Chondrocyte (in vitro differentiated cells): ENCODE measurements around the gene SPDL1. TPM values are rescaled to one million over a fixed set of nuclear protein-coding genes. Genes with fewer than 3 reads are reported as not detected.
A peak's percentile ranks its signal among the peaks of the same experiment; 100 is the strongest.
"Not testable (repeated sequence)": the region's sequence is repeated elsewhere in the genome, so short reads cannot be mapped to it uniquely, and the experiment has no call there.

Source experiments
- DNase-seq: peaks from one replicate; pipeline ENCODE4 v3.0.0; 2021; ENCODE audit warnings: mixed read lengths, low spot score
- H3K27ac Mint-ChIP-seq: one replicate; pipeline ENCODE4 v1.8.0; 2021; ENCODE audit warnings: mild to moderate bottlenecking, moderate library complexity, mixed read lengths; ENCODE audit not compliant: unreplicated experiment
- H3K27me3 Mint-ChIP-seq: 2 replicates; pipeline ENCODE4 v1.8.0; 2021; ENCODE audit warnings: low read depth, mixed read lengths
- H3K36me3 Mint-ChIP-seq: 2 replicates; pipeline ENCODE4 v1.8.0; 2021; ENCODE audit warnings: low read depth, mixed read lengths
- H3K4me1 Mint-ChIP-seq: 2 replicates; pipeline ENCODE4 v1.8.0; 2021; ENCODE audit warnings: low read depth, mild to moderate bottlenecking, mixed read lengths
- H3K4me3 Mint-ChIP-seq: one replicate; pipeline ENCODE4 v1.8.0; 2021; ENCODE audit warnings: mild to moderate bottlenecking, moderate library complexity, mixed read lengths; ENCODE audit not compliant: unreplicated experiment
- H3K9me3 Mint-ChIP-seq: 2 replicates; pipeline ENCODE4 v1.8.0; 2021; ENCODE audit warnings: low read depth, mixed read lengths
- total RNA-seq: library from RNA; stranded (reverse); gene quantifications from 3 replicates; pipeline ENCODE4 v1.2.1, GENCODE V29; 2021
- TF ChIP-seq, protein P1 (sequence below): fragments of 200-600 bp; sonication (generic); IDR thresholded peaks from 2 replicates; pipeline ENCODE4 v1.5.0; 2021; ENCODE audit warnings: antibody characterized with exemption, mild to moderate bottlenecking, moderate library complexity

Gene SPDL1
- total RNA-seq, 1 donor from 2014 or later, result 22.3 TPM

DNA sequence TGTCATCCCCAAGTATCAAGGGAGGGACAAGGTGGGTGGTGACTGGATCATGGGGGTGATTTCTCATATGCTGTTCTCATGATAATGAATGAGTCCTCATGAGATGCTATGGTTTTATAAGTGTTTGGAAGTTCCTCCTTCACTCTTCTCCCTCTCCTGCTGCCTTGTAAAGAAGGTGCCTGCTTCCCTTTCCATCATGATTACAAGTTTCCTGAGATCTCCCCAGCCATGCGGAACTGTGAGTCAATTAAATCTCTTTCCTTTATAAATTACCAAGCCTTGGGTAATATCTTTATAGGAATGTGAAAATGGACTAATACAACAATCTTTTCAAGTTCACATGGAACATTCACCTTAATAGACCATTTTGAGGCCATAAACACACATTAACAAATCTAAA is 32.0 kb downstream of the SPDL1 start:
- TF ChIP-seq, protein P1, sequence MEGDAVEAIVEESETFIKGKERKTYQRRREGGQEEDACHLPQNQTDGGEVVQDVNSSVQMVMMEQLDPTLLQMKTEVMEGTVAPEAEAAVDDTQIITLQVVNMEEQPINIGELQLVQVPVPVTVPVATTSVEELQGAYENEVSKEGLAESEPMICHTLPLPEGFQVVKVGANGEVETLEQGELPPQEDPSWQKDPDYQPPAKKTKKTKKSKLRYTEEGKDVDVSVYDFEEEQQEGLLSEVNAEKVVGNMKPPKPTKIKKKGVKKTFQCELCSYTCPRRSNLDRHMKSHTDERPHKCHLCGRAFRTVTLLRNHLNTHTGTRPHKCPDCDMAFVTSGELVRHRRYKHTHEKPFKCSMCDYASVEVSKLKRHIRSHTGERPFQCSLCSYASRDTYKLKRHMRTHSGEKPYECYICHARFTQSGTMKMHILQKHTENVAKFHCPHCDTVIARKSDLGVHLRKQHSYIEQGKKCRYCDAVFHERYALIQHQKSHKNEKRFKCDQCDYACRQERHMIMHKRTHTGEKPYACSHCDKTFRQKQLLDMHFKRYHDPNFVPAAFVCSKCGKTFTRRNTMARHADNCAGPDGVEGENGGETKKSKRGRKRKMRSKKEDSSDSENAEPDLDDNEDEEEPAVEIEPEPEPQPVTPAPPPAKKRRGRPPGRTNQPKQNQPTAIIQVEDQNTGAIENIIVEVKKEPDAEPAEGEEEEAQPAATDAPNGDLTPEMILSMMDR, result no peak
- Mint-ChIP-seq H3K9me3 (peaks cover 35% of the 10 kb centered on the region), H3K27ac (no peak overlapping the region), H3K27me3 (no peaks in the 10 kb centered on the region), H3K4me3 (no peak overlapping the region), H3K4me1 (peaks cover 24% of the 10 kb centered on the region), H3K36me3 (peaks cover 13% of the 10 kb centered on the region)
- DNase-seq, result no peak

- not testable (repeated sequence) for H3K27me3 Mint-ChIP-seq, H3K27ac Mint-ChIP-seq, H3K36me3 Mint-ChIP-seq, H3K4me3 Mint-ChIP-seq, DNase-seq
- Mint-ChIP-seq H3K4me1 (peaks cover 36% of the 10 kb centered on the region), H3K9me3 (peaks cover 18% of the 10 kb centered on the region)
Observed at GRCh38 chr5:169624307-169624706, 40.7 kb downstream of the SPDL1 start.

DNA sequence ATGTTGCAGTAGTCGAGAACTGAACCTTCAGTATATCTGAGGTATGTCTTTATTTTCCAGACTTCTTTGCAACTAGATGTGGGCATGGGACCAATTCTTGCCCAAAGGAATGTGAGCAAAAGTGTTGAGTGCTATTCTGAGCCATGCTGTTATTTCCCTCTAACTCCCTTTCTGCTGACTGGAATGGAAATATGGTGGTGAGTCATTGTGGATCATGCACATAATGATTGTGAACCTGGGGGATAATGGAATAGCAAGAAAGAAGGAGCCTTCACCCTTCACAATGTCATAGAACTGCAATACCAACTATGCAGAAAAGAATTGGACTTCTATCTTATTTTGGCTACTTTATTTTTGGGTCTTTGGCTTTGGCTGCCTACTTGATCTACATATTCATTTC is 43.2 kb downstream of the SPDL1 start:
- H3K36me3 Mint-ChIP-seq, result peaks cover 4% of the 10 kb centered on the region
- peaks cover 21% of the 10 kb centered on the region for H3K9me3 Mint-ChIP-seq
- no peaks in the 10 kb centered on the region for H3K27me3 Mint-ChIP-seq
- H3K4me3 Mint-ChIP-seq, result no peak overlapping the region
- DNase-seq, result no peak
- peaks cover 59% of the 10 kb centered on the region for H3K4me1 Mint-ChIP-seq
- H3K27ac Mint-ChIP-seq, result peak overlapping the region; percentile 49
- TF ChIP-seq, protein P1, result no peak

DNA sequence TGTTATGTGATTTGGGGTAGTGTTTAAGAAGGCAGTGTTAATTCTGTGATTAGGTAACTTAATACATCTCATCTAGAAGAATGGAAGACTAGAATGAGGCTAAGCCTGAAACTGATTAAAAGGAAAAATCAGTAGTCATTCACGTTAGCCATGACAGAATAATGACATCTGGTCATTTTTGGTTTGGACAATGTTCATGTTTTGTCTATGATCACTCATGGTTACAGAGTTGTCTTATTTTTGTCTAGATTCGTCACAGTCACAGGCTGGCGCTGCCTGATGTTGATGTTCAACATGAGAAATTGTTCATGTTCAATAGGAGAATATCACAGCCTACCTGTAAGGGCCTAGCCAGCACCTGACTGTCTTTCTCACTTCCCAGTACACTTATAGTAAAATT is 44.0 kb downstream of the SPDL1 start:
- Mint-ChIP-seq H3K9me3 (peaks cover 22% of the 10 kb centered on the region), H3K27ac (peak overlapping the region; percentile 49)

GRCh38 chr5:169628892-169629291 is 45.3 kb downstream of the SPDL1 start:
- H3K9me3 Mint-ChIP-seq, result peaks cover 17% of the 10 kb centered on the region
- no peak for DNase-seq
- no peaks in the 10 kb centered on the region for H3K27me3 Mint-ChIP-seq
- H3K27ac Mint-ChIP-seq, result no peak overlapping the region
- peaks cover 74% of the 10 kb centered on the region for H3K4me1 Mint-ChIP-seq
- TF ChIP-seq, protein P1, result no peak
- H3K4me3 Mint-ChIP-seq, result no peak overlapping the region
- peaks cover 4% of the 10 kb centered on the region for H3K36me3 Mint-ChIP-seq

More for the DNA sequence above, 44.0 kb downstream of the SPDL1 start:
- Mint-ChIP-seq H3K27me3 (no peaks in the 10 kb centered on the region), H3K36me3 (peaks cover 4% of the 10 kb centered on the region), H3K4me1 (peaks cover 65% of the 10 kb centered on the region), H3K4me3 (no peak overlapping the region)
- no peak for DNase-seq
- TF ChIP-seq, protein P1, result no peak

DNA sequence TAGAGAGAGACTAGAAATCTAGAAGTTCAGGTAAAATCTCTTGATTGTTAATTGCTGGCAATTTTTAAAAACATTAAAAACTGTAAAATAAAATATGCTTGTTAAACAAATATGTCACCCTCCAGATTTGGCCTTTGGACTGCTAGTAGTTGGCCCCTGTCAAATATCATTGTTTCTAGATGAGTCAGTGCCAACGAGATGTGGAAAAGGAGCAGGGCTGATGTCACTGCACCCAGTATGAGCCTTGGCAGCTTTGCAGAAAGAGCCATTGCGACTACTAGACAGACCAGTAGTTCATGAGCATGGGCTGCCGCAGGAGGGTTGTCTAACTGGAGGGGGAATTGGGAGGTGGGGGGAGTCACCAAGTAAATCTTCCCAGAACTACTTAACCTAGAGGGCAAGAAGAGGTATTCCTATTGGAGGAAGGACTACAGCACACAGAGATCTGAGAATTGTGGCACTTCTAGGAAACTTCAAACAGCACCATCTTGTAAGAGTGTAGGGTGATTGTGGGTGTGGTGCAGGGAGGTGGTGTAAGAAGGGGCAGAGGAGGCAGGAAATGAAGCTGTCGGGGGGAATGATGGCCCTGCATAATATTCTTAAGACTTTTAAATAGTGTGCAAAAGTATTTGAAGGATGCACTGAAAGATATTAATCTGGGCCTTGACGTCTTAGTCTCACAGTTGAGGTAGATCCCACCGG is 46.4 kb downstream of the SPDL1 start:
- H3K9me3 Mint-ChIP-seq, result peaks cover 21% of the 10 kb centered on the region
- no peak overlapping the region for H3K4me3 Mint-ChIP-seq
- peak overlapping the region; percentile 91 for H3K27ac Mint-ChIP-seq
- H3K27me3 Mint-ChIP-seq, result no peaks in the 10 kb centered on the region
- no peak for DNase-seq
- TF ChIP-seq, protein P1, result no peak
- peaks cover 2% of the 10 kb centered on the region for H3K36me3 Mint-ChIP-seq
- peaks cover 74% of the 10 kb centered on the region for H3K4me1 Mint-ChIP-seq
